Calu3 (cell line): ENCODE measurements around the gene SPRYD4. TPM values are rescaled to one million over a fixed set of nuclear protein-coding genes. Genes with fewer than 3 reads are reported as not detected.

Source experiments
- BruUV-seq: library from RNA; stranded (reverse); fragments of 400-500 nt; replicated peaks from 2 replicates; lab custom pipeline; 2021; lab: Mats Ljungman, UMichigan
- CTCF ChIA-PET: fragments of 300-600 bp; sonication (Branson Sonifier 250); formaldehyde crosslinking; loops from one replicate; lab custom pipeline; 2022; ENCODE audit warnings: antibody characterized with exemption; lab: Charles Lee
- DNase-seq: peaks from one replicate; pipeline ENCODE4 v3.0.0; 2022
- H3K27ac Mint-ChIP-seq: one replicate; pipeline ENCODE4 v1.8.0; 2022; ENCODE audit warnings: mixed read lengths; ENCODE audit not compliant: unreplicated experiment
- H3K27me3 Mint-ChIP-seq: one replicate; pipeline ENCODE4 v1.8.0; 2022; ENCODE audit warnings: mixed read lengths; ENCODE audit not compliant: unreplicated experiment
- H3K36me3 Mint-ChIP-seq: one replicate; pipeline ENCODE4 v1.8.0; 2022; ENCODE audit warnings: mild to moderate bottlenecking, moderate library complexity, mixed read lengths; ENCODE audit not compliant: insufficient read depth, unreplicated experiment
- H3K4me1 Mint-ChIP-seq: one replicate; pipeline ENCODE4 v1.8.0; 2022; ENCODE audit warnings: mild to moderate bottlenecking, low read depth, mixed read lengths; ENCODE audit not compliant: unreplicated experiment
- H3K4me3 Mint-ChIP-seq: one replicate; pipeline ENCODE4 v1.8.0; 2022; ENCODE audit warnings: mild to moderate bottlenecking, low read depth, moderate library complexity, mixed read lengths; ENCODE audit not compliant: unreplicated experiment
- H3K9me3 Mint-ChIP-seq: one replicate; pipeline ENCODE4 v1.8.0; 2022; ENCODE audit warnings: low read depth, mixed read lengths; ENCODE audit not compliant: unreplicated experiment
- CTCF ChIP-seq: fragments of 200-600 bp; IDR thresholded peaks from one replicate; pipeline ENCODE4 v1.8.0; 2022; ENCODE audit warnings: antibody characterized with exemption; ENCODE audit not compliant: unreplicated experiment
- intact Hi-C: fragments of 100-400 bp; cut with micrococcal nuclease; formaldehyde crosslinking; loops from one replicate; pipeline ENCODE4 v1.10.0; 2022; ENCODE audit not compliant: unreplicated experiment
- total RNA-seq: library from RNA; stranded (reverse); gene quantifications from 2 replicates; pipeline ENCODE4 v1.2.3, GENCODE V29; 2022

Gene SPRYD4
- total RNA-seq, 1 experiment from 2014 or later: 6.1 TPM

GRCh38 chr12:56454557-56454956 is 13.8 kb upstream of the SPRYD4 start, which contains the start of gene MIP:
TSS of gene MIP (minus strand) at chr12:56454657. CDS start at chr12:56454613, 44 bp downstream.
- intact Hi-C loops: no loop called here
- Mint-ChIP-seq H3K4me3 (no peak within 1 kb of the TSS), H3K27me3 (peaks cover 37% of the 10 kb centered on the region), H3K36me3 (peaks cover 2% of the 10 kb centered on the region), H3K4me1 (peaks cover 6% of the 10 kb centered on the region), H3K27ac (no peak within 1 kb of the TSS), H3K9me3 (no peaks in the 10 kb centered on the region)
- no TSS peak for BruUV-seq
- no peak for DNase-seq
- TF ChIP-seq CTCF: no peak
- CTCF ChIA-PET: no interaction called here

- BruUV-seq: no TSS peak
- no peaks in the 10 kb centered on the region for H3K9me3 Mint-ChIP-seq
- no peaks in the 10 kb centered on the region for H3K36me3 Mint-ChIP-seq
- intact Hi-C loops: no loop called here
- H3K4me3 Mint-ChIP-seq: no peak overlapping the region
- H3K27me3 Mint-ChIP-seq: peaks cover 35% of the 10 kb centered on the region
- TF ChIP-seq CTCF: no peak
- CTCF ChIA-PET: no interaction called here
- no peak overlapping the region for H3K27ac Mint-ChIP-seq
- DNase-seq: no peak
- no peaks in the 10 kb centered on the region for H3K4me1 Mint-ChIP-seq
These were observed 10.6 kb upstream of the SPRYD4 start for GRCh38 chr12:56457817-56458216.

GRCh38 chr12:56461235-56462159 is 6.9 kb upstream of the SPRYD4 start:
- no peak for TF ChIP-seq CTCF
- Mint-ChIP-seq H3K27ac (no peak overlapping the region), H3K9me3 (no peaks in the 10 kb centered on the region), H3K36me3 (no peaks in the 10 kb centered on the region), H3K27me3 (no peaks in the 10 kb centered on the region), H3K4me3 (no peak overlapping the region), H3K4me1 (no peaks in the 10 kb centered on the region)
- no TSS peak for BruUV-seq
- CTCF ChIA-PET: interaction anchor here (0.6 to 1.2 kb wide), 4 partner anchors 13 to 242 kb away, joined by 3 to 9 read pairs (median 4); partner anchors contain the start of gene CNPY2
- DNase-seq: no peak
- intact Hi-C loops: loop anchor here (10.0 kb wide), 2 partner anchors 97 to 337 kb away; partner anchors contain the start of genes APOF, ESYT1 and STAT2

DNA sequence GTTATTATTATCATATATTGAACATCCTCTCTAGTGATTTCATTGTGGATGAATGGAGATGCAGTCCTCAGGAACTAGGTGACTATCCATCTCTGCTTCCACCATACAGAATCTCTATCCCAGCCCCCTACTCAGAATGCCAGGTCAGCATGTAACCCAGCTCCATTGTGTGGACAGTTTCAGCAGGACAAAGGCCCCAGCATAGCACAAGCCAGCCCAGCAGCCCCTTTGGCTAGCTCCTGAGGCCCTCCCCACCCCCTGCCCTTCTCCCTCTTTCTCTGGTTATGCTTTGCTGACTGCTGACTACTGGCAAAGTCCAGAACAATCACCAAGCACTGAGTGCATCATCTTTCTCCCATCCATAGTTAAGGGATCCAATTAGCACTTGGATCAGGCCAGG is 5.8 kb upstream of the SPRYD4 start:
- Mint-ChIP-seq H3K27ac (no peak overlapping the region), H3K9me3 (no peaks in the 10 kb centered on the region), H3K4me3 (no peak overlapping the region), H3K4me1 (no peaks in the 10 kb centered on the region), H3K27me3 (no peaks in the 10 kb centered on the region), H3K36me3 (no peaks in the 10 kb centered on the region)
- TF ChIP-seq CTCF: no peak
- BruUV-seq: no TSS peak
- intact Hi-C loops: loop anchor here (10.0 kb wide), 2 partner anchors 98 to 338 kb away; partner anchors contain the start of genes APOF, ESYT1 and STAT2
- CTCF ChIA-PET: no interaction called here
- DNase-seq: no peak
